NOMO-1 treated with dmso at 0.1 percent for 144 hours (cell line): ENCODE results near the gene C5orf46.
A peak's percentile ranks its signal among the peaks of the same experiment; 100 is the strongest.
"Not testable (repeated sequence)": the region's sequence is repeated elsewhere in the genome, so short reads cannot be mapped to it uniquely, and the experiment has no call there.

ENCODE experiments used
- DNase-seq: peaks from one replicate; lab custom pipeline; 2025; ENCODE audit not compliant: unreplicated experiment; lab: John Stamatoyannopoulos, UW

C5orf46 gene

GRCh38 chr5:147895864-147896263 lies 10.5 kb downstream of the C5orf46 start:
- DNase-seq, result no peak

- DNase-seq, result no peak
Observed at GRCh38 chr5:147893820-147894219, 12.5 kb downstream of the C5orf46 start.

- no peak for DNase-seq
Observed at GRCh38 chr5:147892696-147893296, 13.5 kb downstream of the C5orf46 start.

- no peak for DNase-seq
Observed at GRCh38 chr5:147887930-147888329, 18.4 kb downstream of the C5orf46 start.

GRCh38 chr5:147887026-147887627 lies 19.2 kb downstream of the C5orf46 start:
- peak; percentile 24 for DNase-seq

GRCh38 chr5:147882586-147883313 lies 23.6 kb downstream of the C5orf46 start:
- DNase-seq, result no peak

GRCh38 chr5:147880487-147880886 lies 25.9 kb downstream of the C5orf46 start:
- DNase-seq, result no peak

GRCh38 chr5:147879784-147880183 lies 26.6 kb downstream of the C5orf46 start:
- DNase-seq, result no peak

GRCh38 chr5:147878066-147878759 lies 28.1 kb downstream of the C5orf46 start, which contains the start of gene SCGB3A2:
Gene SCGB3A2 (plus strand): TSS chr5:147878711. CDS start chr5:147878804, 93 bp downstream.
- no peak for DNase-seq

GRCh38 chr5:147876626-147877025 lies 29.7 kb downstream of the C5orf46 start:
- no peak for DNase-seq

GRCh38 chr5:147876141-147876540 lies 30.2 kb downstream of the C5orf46 start:
- DNase-seq, result no peak

GRCh38 chr5:147874910-147875367 lies 31.4 kb downstream of the C5orf46 start:
- no peak for DNase-seq

GRCh38 chr5:147874118-147874875 lies 32.0 kb downstream of the C5orf46 start:
- not testable (repeated sequence) for DNase-seq

GRCh38 chr5:147872744-147873435 lies 33.4 kb downstream of the C5orf46 start:
- not testable (repeated sequence) for DNase-seq

- DNase-seq, result not testable (repeated sequence)
Observed at GRCh38 chr5:147871980-147872549, 34.3 kb downstream of the C5orf46 start.

GRCh38 chr5:147869892-147870291 lies 36.4 kb downstream of the C5orf46 start:
- not testable (repeated sequence) for DNase-seq

- no peak for DNase-seq
Observed at GRCh38 chr5:147869112-147869511, 37.2 kb downstream of the C5orf46 start.

- no peak for DNase-seq
Observed at GRCh38 chr5:147863454-147864158, 42.7 kb downstream of the C5orf46 start.

- no peak for DNase-seq
Observed at GRCh38 chr5:147860641-147861025, 45.7 kb downstream of the C5orf46 start.
